Psoas muscle (tissue), 8 donors: Measurements from ENCODE around the gene PHPT1. TPM values are rescaled to one million over a fixed set of nuclear protein-coding genes. Genes with fewer than 3 reads are reported as not detected.
"Not testable (repeated sequence)": the region's sequence is repeated elsewhere in the genome, so short reads cannot be mapped to it uniquely, and the experiment has no call there.

Experiments used
- ATAC-seq, 4 donors: fragments of 200-7000 bp; cut with Tn5 transposase; one replicate each; pipeline ENCODE4 v1.9.1; 2020; ENCODE audit warnings: moderate library complexity in 3 of 4, mild to moderate bottlenecking in 2 of 4
- DNase-seq, 2 donors: peaks; one replicate each; pipeline ENCODE4 v3.0.0-alpha.2; 2020
- H3K27ac ChIP-seq: fragments of 200-600 bp; one replicate; pipeline ENCODE4 v1.8.0; 2022
- H3K27me3 ChIP-seq, 3 donors: fragments of 200-600 bp in 1 of 3; one replicate each; pipeline versions ENCODE4 v1.6.1 to v1.8.0; 2013 to 2022; ENCODE audit warnings: low read length in 2 of 3, mild to moderate bottlenecking in 2 of 3, moderate library complexity in 1 of 3; ENCODE audit not compliant: insufficient read depth in 3 of 3
- H3K36me3 ChIP-seq, 2 donors: fragments of 200-600 bp in 1 of 2; one replicate each; pipeline versions ENCODE4 v1.6.1 to v1.8.0; 2013 to 2022; ENCODE audit warnings: low read depth in 1 of 2, mild to moderate bottlenecking in 1 of 2, moderate library complexity in 1 of 2; ENCODE audit not compliant: insufficient read depth in 1 of 2
- H3K4me1 ChIP-seq: fragments of 200-600 bp; one replicate; pipeline ENCODE4 v1.8.0; 2022
- H3K4me3 ChIP-seq: fragments of 200-600 bp; one replicate; pipeline ENCODE4 v1.8.0; 2022; ENCODE audit warnings: mild to moderate bottlenecking
- H3K9me3 ChIP-seq: fragments of 200-600 bp; one replicate; pipeline ENCODE4 v1.8.0; 2022
- WGBS, 3 donors: extraction: QIAGEN DNeasy Blood & Tissue Kit; methylation state at CpG; one replicate each; pipeline versions ENCODE4 v1.1.6 to v1.1.7; 2013; 5-methylcytosine and 5-hydroxymethylcytosine counted together
- intact Hi-C, 2 donors: fragments of 100-400 bp; cut with DNase I; formaldehyde crosslinking; loops; one replicate each; pipeline versions ENCODE4 v1.11.0 to v1.14.2; 2022
- polyA plus RNA-seq, 3 donors: library from polyadenylated mRNA; stranded (reverse); fragments of 200-250 nt; gene quantifications; one replicate each; pipeline ENCODE4 v1.2.3, GENCODE V29; 2013
- total RNA-seq, 4 donors: library from RNA; stranded (reverse); fragmentation: NEBNext Ultra II Directional in 2 of 4; extraction: Animal tissue kit (Norgen Biotek cat#: 25700) in 2 of 4; gene quantifications; one replicate each; pipeline versions ENCODE4 v1.2.1 to v1.2.4, GENCODE V29; 2021 to 2023
- TF ChIP-seq, protein P1 (sequence below): fragments of 200-600 bp; IDR thresholded peaks from one replicate; pipeline ENCODE4 v1.8.0; 2022; ENCODE audit warnings: antibody characterized with exemption
- donor health status: healthy with polysubstance abuse.
- donor health status: DM: no; HTN: no; CAD: no; lungs with moderate emphysema.
- donor health status: Bipolar disorder and iron deficiency.
- donor health status: healthy.
- donor health status: DM: yes; HTN: yes; CAD: no.
- donor health status: DM: no; HTN: no; CAD: no.
- donor health status: DM: no; HTN: no; CAD: no.
- donor health status: DM: yes; HTN: yes; CAD: no.

The PHPT1 gene
- total and polyA plus RNA-seq, 7 donors, result 154 to 295 (median 228) TPM

- TF ChIP-seq, protein P1, sequence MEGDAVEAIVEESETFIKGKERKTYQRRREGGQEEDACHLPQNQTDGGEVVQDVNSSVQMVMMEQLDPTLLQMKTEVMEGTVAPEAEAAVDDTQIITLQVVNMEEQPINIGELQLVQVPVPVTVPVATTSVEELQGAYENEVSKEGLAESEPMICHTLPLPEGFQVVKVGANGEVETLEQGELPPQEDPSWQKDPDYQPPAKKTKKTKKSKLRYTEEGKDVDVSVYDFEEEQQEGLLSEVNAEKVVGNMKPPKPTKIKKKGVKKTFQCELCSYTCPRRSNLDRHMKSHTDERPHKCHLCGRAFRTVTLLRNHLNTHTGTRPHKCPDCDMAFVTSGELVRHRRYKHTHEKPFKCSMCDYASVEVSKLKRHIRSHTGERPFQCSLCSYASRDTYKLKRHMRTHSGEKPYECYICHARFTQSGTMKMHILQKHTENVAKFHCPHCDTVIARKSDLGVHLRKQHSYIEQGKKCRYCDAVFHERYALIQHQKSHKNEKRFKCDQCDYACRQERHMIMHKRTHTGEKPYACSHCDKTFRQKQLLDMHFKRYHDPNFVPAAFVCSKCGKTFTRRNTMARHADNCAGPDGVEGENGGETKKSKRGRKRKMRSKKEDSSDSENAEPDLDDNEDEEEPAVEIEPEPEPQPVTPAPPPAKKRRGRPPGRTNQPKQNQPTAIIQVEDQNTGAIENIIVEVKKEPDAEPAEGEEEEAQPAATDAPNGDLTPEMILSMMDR, result no peak
These were observed 19.4 kb downstream of the PHPT1 start for GRCh38 chr9:136868644-136869043.

DNA sequence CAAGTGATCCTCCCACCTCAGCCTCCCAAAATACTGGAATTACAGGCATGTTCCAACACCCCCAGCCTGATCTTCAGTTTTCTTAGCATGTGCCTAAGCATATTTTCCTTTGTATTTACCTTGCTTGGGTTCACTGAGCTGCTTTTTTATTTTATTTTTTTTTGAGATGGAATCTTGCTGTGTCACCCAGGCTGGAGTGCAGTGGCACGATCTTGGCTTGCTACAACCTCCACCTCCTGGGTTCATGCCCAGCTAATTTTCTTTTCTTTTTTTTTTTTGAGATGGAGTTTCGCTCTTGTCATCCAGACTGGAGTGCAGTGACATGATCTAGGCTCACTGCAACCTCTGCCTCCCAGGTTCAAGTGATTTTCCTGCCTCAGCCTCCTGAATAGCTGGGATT is 20.4 kb downstream of the PHPT1 start:
- not testable (repeated sequence) for ATAC-seq, H3K9me3 ChIP-seq, H3K4me1 ChIP-seq, H3K4me3 ChIP-seq, H3K27me3 ChIP-seq, DNase-seq, H3K27ac ChIP-seq, H3K36me3 ChIP-seq
- 81 to 97% (median 85%) methylated on average over 2 of the region's 2 CpGs for WGBS, 3 donors
- intact Hi-C loops, result loop anchor here in 1 of 2 donors (5.0 kb wide), 2 partner anchors 58 to 73 kb away; partner anchors contain the start of gene FBXW5

More at GRCh38 chr9:136868644-136869043, 19.4 kb downstream of the PHPT1 start:
- ATAC-seq, result no peak
- DNase-seq, result no peak
- WGBS, 3 donors, result 87 to 90% (median 88%) methylated on average over 11 of the region's 11 CpGs
- H3K27ac ChIP-seq, result no peak overlapping the region
- H3K4me1 ChIP-seq, result peaks cover 16% of the 10 kb centered on the region
- no peaks in the 10 kb centered on the region for H3K9me3 ChIP-seq
- no peaks in the 10 kb centered on the region for H3K27me3 ChIP-seq
- intact Hi-C loops, result loop anchor here in 1 of 2 donors (5.0 kb wide), 2 partner anchors 59 to 74 kb away; partner anchors contain the start of gene FBXW5
- H3K36me3 ChIP-seq, result peaks cover 0 to 12% of the 10 kb centered on the region in 2 donors
- no peak overlapping the region for H3K4me3 ChIP-seq

GRCh38 chr9:136875155-136875554 is 25.9 kb downstream of the PHPT1 start:
- Histone ChIP-seq H3K27ac (no peak overlapping the region), H3K36me3 (no peaks in the 10 kb centered on the region), H3K27me3 (no peaks in the 10 kb centered on the region), H3K4me3 (no peak overlapping the region), H3K9me3 (no peaks in the 10 kb centered on the region), H3K4me1 (no peaks in the 10 kb centered on the region)
- 73 to 82% (median 80%) methylated on average over 6 of the region's 6 CpGs for WGBS, 3 donors
- TF ChIP-seq, protein P1, result no peak
- ATAC-seq (no peak), DNase-seq (no peak)
- intact Hi-C loops, result no loop called here

- Histone ChIP-seq H3K9me3 (no peaks in the 10 kb centered on the region), H3K4me3 (no peak overlapping the region), H3K27me3 (no peaks in the 10 kb centered on the region), H3K4me1 (no peaks in the 10 kb centered on the region), H3K36me3 (no peaks in the 10 kb centered on the region), H3K27ac (no peak overlapping the region)
- intact Hi-C loops, result no loop called here
- TF ChIP-seq, protein P1, result no peak
- DNase-seq, result no peak
- no peak for ATAC-seq
- WGBS, 3 donors, result 79 to 86% (median 85%) methylated on average over 5 of the region's 5 CpGs
These were observed 27.3 kb downstream of the PHPT1 start for GRCh38 chr9:136876476-136876875.

DNA sequence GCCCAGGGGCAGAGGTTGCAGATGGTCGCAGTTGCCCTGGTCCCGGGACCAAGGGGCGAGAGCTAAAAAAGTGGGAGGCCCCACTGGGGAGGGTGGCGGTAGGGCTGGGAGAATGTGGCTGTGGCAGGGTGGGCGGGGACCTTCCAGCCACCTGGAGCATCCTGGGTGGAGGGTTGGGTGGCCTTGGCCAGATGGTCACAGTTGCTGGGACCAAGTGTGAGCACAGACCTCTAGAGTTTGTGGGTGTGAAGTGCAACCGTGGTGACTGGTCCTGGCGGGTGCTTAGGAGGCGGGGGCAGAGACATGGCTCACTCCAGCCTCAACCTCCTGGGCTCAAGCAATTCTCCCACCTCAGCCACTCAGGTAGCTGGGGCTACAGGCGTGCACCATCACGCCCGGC is 31.4 kb downstream of the PHPT1 start:
- Histone ChIP-seq H3K4me3 (no peak overlapping the region), H3K36me3 (no peaks in the 10 kb centered on the region), H3K9me3 (no peaks in the 10 kb centered on the region), H3K27ac (no peak overlapping the region), H3K27me3 (no peaks in the 10 kb centered on the region), H3K4me1 (peaks cover 8% of the 10 kb centered on the region)
- intact Hi-C loops, result no loop called here
- 78 to 80% (median 80%) methylated on average over 9 to 11 of the region's 11 CpGs for WGBS, 3 donors
- DNase-seq (no peak), ATAC-seq (no peak)
- TF ChIP-seq, protein P1, result no peak
